ENCODE data around the gene MIER2.

DNA sequence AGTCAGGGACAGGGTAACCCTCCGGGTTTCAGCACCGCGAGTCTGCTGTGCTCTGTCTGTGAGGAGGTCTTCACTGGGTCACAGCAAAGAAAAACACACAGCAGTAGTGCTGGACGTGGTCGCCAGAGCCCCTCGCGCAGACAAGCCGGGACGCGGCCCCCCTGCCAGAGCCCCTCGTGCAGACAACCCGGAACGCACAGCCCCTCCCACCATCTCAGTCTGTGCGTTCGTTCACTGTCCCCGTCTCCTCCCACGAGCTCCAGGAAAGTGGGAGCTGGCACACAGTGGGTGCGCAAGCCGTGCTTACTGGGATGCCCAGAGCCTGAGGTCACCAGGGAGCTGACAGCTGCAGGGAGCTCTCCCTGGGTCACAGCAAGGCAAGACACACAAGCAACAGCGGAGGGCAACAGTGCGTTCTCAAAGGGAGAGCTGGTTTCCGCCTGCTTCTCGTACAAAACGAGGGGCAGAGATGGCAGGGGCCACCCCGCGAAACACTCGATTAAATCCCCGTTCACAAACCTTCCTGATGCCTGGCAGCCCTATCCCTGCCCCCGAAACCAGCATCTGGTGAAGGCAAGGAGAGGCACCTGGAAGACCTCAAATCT is 50.2 kb downstream of the MIER2 start:
- TF ChIP-seq RAD21 (IDR thresholded peaks at IDR 0.05) (no peak), RXRA (IDR thresholded peaks at IDR 0.05) (no peak), JUND (IDR thresholded peaks at IDR 0.05) (no peak), TAF1 (conservative IDR thresholded peaks at IDR 0.05) (no peak), HNF4G (IDR thresholded peaks at IDR 0.05) (no peak)
- TF ChIP-seq, protein P1, sequence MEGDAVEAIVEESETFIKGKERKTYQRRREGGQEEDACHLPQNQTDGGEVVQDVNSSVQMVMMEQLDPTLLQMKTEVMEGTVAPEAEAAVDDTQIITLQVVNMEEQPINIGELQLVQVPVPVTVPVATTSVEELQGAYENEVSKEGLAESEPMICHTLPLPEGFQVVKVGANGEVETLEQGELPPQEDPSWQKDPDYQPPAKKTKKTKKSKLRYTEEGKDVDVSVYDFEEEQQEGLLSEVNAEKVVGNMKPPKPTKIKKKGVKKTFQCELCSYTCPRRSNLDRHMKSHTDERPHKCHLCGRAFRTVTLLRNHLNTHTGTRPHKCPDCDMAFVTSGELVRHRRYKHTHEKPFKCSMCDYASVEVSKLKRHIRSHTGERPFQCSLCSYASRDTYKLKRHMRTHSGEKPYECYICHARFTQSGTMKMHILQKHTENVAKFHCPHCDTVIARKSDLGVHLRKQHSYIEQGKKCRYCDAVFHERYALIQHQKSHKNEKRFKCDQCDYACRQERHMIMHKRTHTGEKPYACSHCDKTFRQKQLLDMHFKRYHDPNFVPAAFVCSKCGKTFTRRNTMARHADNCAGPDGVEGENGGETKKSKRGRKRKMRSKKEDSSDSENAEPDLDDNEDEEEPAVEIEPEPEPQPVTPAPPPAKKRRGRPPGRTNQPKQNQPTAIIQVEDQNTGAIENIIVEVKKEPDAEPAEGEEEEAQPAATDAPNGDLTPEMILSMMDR (IDR thresholded peaks at IDR 0.05; ENCODE audit: low read depth, low read length, missing input control): no peak
- TF ChIP-seq, protein P2, sequence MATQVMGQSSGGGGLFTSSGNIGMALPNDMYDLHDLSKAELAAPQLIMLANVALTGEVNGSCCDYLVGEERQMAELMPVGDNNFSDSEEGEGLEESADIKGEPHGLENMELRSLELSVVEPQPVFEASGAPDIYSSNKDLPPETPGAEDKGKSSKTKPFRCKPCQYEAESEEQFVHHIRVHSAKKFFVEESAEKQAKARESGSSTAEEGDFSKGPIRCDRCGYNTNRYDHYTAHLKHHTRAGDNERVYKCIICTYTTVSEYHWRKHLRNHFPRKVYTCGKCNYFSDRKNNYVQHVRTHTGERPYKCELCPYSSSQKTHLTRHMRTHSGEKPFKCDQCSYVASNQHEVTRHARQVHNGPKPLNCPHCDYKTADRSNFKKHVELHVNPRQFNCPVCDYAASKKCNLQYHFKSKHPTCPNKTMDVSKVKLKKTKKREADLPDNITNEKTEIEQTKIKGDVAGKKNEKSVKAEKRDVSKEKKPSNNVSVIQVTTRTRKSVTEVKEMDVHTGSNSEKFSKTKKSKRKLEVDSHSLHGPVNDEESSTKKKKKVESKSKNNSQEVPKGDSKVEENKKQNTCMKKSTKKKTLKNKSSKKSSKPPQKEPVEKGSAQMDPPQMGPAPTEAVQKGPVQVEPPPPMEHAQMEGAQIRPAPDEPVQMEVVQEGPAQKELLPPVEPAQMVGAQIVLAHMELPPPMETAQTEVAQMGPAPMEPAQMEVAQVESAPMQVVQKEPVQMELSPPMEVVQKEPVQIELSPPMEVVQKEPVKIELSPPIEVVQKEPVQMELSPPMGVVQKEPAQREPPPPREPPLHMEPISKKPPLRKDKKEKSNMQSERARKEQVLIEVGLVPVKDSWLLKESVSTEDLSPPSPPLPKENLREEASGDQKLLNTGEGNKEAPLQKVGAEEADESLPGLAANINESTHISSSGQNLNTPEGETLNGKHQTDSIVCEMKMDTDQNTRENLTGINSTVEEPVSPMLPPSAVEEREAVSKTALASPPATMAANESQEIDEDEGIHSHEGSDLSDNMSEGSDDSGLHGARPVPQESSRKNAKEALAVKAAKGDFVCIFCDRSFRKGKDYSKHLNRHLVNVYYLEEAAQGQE (IDR thresholded peaks at IDR 0.05): no peak
- TF ChIP-seq, protein P3, sequence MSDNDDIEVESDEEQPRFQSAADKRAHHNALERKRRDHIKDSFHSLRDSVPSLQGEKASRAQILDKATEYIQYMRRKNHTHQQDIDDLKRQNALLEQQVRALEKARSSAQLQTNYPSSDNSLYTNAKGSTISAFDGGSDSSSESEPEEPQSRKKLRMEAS (IDR thresholded peaks at IDR 0.05): no peak

Measured in liver (tissue), 3 donors.